Measurements from ENCODE around the gene CIDEA. TPM values are rescaled to one million over a fixed set of nuclear protein-coding genes. Genes with fewer than 3 reads are reported as not detected.

Gene CIDEA
- total RNA-seq, 1 experiment from 2014 or later = not detected

DNA sequence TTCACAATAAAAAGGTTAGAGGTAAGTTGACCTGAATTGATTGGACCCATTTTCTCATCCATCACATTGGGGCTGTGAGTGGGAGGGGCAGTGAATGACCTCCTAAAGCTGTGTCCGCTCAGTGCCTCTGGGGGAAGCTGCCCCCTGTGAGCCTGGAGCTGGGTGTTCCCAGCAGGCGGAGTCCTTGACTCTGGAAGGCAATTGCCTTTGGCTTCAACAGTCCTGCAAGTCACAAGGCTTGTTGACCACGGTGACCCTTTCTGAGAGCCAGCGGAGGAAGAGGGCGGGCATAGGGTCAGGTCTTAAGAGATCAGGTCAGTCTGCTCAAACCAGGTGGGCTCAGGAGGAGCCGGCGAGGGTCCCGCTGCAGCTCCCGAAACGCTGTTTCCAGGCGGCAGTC is 1.1 kb upstream of the CIDEA start:
- Histone ChIP-seq H3K9me3 (ENCODE audit: control insufficient read depth, low read depth, low read length) (no peaks in the 10 kb centered on the region), H3K27me3 (ENCODE audit: insufficient read depth, low read length) (peaks cover 36% of the 10 kb centered on the region), H3K23ac (ENCODE audit: insufficient read length, low read depth, low read length) (no peak overlapping the region), H2BK20ac (ENCODE audit: low read depth, low read length, poor library complexity, severe bottlenecking) (no peak overlapping the region), H3K9ac (ENCODE audit: extremely low read depth, insufficient read length, low read length) (no peak overlapping the region), H3K4me2 (ENCODE audit: insufficient read depth, insufficient read length, low read length) (peak overlapping the region; percentile 92), H4K8ac (replicated peaks; ENCODE audit: insufficient read length, low read depth, low read length) (no peak overlapping the region), H3K4me1 (ENCODE audit: insufficient read depth, low read length) (peaks cover 6% of the 10 kb centered on the region; the same call in 1 of the 2 replicates), H2AFZ (ENCODE audit: low read length) (no peak overlapping the region), H3K56ac (ENCODE audit: insufficient read length, low read depth, low read length) (no peak overlapping the region), H3K79me2 (ENCODE audit: insufficient read depth, low read length) (no peaks in the 10 kb centered on the region), H4K91ac (ENCODE audit: insufficient read length, low read depth, low read length) (no peak overlapping the region), H2BK120ac (ENCODE audit: low read depth, low read length, poor library complexity, severe bottlenecking) (no peak overlapping the region), H3K14ac (ENCODE audit: insufficient read depth, low read length) (no peak overlapping the region), H3K27ac (ENCODE audit: insufficient read length, low read depth, low read length) (no peak overlapping the region), H4K5ac (ENCODE audit: insufficient read length, low read depth, low read length) (no peak overlapping the region), H3T11ph (ENCODE audit: low read length) (no peak overlapping the region), H3K23me2 (ENCODE audit: insufficient read length, low read depth, low read length, poor library complexity, severe bottlenecking) (peaks cover 13% of the 10 kb centered on the region), H2BK5ac (ENCODE audit: insufficient read length, low read length) (no peak overlapping the region), H2BK12ac (ENCODE audit: insufficient read length, low read depth, low read length) (no peak overlapping the region), H3K4ac (ENCODE audit: low read depth, low read length) (no peak overlapping the region), H4K20me1 (ENCODE audit: control insufficient read depth, insufficient read depth, insufficient read length) (no peaks in the 10 kb centered on the region), H3K79me1 (ENCODE audit: insufficient read depth, low read depth, low read length, poor library complexity, severe bottlenecking) (no peaks in the 10 kb centered on the region), H3K18ac (ENCODE audit: insufficient read length, low read depth, low read length) (no peak overlapping the region), H2BK15ac (ENCODE audit: low read depth, low read length) (no peak overlapping the region), H2AK5ac (ENCODE audit: insufficient read length, low read length) (no peak overlapping the region)
- no peaks in the 10 kb centered on the region; a peak in 1 of 5 replicates for H3K9me3 Mint-ChIP-seq
- peaks cover 23 to 26% of the 10 kb centered on the region in 2 experiments for H3K4me1 Mint-ChIP-seq
- no peak for DNase-seq
- H3K36me3 Mint-ChIP-seq (ENCODE audit: insufficient read depth in 1 of 3, low read depth in 3 of 3) = no peaks in the 10 kb centered on the region; a peak in 1 of 7 replicates
- WGBS (ENCODE audit: extremely low coverage, insufficient read length, low lambda C conversion rate) = no CpG with 5 or more reads among the region's 11 CpGs
- no peak overlapping the region for H3K27ac Mint-ChIP-seq
- TF ChIP-seq, protein P1, sequence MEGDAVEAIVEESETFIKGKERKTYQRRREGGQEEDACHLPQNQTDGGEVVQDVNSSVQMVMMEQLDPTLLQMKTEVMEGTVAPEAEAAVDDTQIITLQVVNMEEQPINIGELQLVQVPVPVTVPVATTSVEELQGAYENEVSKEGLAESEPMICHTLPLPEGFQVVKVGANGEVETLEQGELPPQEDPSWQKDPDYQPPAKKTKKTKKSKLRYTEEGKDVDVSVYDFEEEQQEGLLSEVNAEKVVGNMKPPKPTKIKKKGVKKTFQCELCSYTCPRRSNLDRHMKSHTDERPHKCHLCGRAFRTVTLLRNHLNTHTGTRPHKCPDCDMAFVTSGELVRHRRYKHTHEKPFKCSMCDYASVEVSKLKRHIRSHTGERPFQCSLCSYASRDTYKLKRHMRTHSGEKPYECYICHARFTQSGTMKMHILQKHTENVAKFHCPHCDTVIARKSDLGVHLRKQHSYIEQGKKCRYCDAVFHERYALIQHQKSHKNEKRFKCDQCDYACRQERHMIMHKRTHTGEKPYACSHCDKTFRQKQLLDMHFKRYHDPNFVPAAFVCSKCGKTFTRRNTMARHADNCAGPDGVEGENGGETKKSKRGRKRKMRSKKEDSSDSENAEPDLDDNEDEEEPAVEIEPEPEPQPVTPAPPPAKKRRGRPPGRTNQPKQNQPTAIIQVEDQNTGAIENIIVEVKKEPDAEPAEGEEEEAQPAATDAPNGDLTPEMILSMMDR (conservative IDR thresholded peaks at IDR 0.05) = no peak
- peaks cover 91% of the 10 kb centered on the region for H3K27me3 Mint-ChIP-seq (ENCODE audit: low read depth)
- H3K4me3 Mint-ChIP-seq = peak overlapping the region; percentile 66 to 84
